Cortex of kidney (tissue), 1 donor: ENCODE measurements around the gene RTN4.

Source experiments
- DNase-seq: peaks from one replicate; lab custom pipeline; 2025; lab: John Stamatoyannopoulos, UW

The RTN4 gene

DNA sequence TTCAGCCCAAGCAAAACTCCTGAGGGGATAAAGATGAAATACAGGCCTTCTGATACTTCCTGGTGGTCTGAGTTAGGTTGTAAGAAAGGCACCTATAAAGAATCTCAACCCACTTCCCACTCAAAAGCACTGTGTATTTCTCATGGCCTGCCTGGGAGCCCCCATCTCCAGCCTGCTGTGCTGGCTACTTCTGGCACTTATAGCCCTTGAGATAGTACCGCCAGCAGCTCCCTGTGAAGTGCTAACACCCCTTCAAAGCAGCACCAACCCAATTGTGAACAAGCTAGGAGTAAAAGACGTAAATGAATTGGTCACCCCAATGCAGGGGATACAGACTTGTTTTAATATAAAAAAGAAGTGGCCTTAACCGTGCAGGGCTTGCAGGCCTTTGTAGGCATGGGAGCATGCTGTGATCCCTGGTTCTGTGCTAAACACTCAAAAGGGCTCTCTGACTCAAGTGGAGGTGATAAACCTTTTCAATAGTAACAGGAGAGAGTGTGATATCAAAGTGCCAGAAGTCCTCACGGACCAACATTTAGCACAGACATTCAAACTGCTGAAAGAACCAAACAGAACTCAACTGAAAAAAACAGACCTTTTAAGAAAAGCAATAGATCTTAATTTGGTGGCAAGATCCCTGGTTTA is 80.8 kb downstream of the RTN4 start:
- DNase-seq = no peak

DNA sequence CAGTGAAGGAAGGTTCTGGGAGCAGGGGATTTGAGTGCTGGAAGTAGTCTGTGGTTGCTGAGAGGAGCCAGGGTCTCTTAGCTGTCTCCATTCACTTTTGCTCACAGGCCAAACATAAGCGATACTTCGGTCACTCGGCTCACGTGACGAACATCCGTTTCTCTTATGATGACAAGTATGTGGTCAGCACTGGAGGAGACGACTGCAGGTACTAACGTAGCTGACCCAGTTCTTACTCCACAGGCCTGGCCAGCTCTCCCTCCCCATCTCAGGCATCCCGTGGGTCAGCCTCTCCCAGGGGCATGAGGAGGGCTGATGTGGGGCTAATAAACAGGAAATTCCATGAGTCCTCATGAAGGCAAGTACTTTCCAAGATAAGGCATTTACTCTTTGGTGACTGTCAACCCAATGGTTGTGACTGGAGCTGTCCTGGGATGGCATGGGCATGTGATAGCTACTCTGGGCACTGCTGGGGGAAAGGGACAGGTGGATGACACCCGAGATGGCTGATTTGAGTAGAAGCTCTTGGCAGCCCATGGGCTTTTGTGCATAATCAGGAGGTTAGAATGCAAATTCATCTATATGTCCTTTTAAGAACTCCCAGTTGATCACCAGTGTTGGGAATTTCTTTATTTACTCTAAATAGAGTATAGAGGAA is 81.6 kb downstream of the RTN4 start:
- no peak for DNase-seq

DNA sequence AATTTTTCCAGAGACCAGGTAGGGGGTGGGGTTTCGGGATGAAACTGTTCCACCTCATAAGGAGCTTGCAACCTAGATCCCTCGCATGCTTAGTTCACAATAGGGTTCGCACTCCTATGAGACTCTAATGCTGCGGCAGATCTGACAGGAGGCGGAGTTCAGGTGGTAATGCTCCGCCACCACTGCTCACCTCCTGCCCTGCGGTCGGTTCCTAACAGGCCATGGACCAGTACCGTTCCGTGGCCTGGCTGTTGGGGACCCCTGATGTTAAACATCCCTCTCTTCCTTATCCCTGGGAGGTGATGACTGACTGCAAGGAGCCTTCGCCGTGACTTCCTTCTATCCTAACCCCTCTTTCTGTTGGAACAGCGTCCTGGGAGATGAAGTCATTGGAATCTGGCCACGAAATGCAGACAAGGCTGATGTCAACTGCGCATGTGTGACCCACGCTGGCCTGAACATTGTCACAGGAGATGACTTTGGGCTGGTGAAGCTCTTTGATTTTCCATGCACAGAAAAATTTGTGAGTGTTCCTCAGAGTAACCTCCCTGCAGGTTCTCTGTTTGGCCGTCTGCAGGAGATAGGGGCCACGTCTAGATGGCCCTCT is 82.4 kb downstream of the RTN4 start:
- DNase-seq = no peak

DNA sequence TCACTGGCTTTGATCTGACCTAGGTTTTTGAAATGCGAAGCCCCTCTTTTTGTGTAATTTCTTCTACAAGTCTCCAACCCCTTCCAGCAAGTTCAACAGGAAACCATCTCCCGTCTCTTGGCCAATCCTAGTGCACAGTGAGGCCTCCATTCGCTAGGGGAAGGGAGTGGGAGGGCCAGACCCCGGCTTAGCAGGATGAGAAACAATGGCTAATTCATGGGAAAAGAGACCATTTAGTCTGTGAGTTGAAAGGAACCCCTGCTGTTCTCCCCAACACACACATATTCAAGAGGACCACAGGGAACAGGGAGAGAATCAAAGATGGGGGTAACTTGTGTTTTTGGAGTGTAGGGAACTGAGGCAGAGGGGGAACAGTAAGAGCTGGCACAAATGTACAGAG is 83.0 kb downstream of the RTN4 start:
- DNase-seq = no peak

DNA sequence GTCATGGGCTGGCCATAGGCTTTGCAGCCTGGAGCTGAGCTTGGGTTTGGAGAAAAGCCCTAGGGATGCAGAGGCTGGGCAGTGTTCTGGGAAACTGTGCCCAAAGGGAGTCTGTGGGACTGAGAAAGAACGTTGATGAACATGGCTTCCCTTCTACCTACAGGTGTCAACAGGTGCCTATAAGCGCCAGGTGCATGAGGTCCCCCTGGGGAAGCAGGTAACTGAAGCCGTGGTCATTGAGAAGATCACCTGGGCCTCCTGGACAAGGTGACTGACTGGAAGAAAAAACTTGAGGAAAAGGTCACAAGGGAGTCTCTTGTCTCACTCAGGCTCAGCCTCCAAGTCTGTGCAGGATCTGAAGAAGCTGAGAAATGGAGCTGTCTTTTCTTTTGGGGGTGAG is 83.4 kb downstream of the RTN4 start:
- no peak for DNase-seq

DNA sequence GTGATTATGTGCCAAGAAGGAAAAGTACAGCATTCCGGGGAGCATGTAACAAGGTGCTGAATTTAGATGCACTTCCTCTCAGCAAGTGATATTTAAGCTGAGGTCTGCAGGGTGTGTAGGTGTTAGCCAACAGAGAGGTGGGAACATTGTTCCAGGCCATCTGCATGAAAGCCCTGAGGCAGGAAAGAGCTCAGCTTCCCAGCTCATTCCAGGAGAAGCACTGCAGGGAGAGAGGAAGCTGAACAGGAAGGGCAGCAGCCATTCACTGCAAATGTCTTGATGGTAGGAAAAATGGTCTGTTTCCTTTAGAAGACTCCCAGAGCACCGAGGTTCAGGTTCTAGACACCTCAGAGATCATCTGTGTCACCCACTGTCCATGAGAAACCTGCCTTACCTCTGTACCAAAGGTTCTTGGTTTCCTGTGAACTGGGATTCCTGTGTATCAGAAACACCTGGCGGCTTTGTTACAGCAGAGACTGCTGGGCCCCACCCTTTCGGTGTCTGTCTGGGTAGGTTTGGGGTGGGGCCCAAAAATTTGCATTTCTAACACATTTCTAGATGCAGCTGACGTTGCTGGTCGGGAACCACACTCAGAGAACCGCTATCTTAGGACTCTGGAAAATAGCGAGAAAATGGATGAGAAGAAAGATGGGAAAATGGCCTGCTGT is 84.0 kb downstream of the RTN4 start:
- no peak for DNase-seq

DNA sequence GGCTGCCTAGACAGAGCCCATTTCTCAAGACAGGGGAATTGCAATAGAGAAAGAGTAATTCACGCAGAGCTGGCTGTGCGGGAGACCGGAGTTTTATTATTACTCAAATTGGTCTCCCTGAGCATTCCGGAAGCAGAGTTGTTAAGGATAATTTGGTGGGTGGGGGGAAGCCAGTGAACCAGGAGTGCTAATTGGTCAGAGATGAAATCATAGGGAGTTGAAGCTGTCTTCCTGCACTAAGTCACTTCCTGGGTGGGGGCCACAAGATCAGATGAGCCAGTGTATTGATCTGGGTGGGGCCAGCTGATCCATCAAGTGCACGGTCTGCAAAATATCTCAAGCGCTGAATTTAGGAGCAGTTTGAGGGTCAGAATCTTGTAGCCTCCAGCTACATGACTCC is 84.8 kb downstream of the RTN4 start:
- DNase-seq = no peak

DNA sequence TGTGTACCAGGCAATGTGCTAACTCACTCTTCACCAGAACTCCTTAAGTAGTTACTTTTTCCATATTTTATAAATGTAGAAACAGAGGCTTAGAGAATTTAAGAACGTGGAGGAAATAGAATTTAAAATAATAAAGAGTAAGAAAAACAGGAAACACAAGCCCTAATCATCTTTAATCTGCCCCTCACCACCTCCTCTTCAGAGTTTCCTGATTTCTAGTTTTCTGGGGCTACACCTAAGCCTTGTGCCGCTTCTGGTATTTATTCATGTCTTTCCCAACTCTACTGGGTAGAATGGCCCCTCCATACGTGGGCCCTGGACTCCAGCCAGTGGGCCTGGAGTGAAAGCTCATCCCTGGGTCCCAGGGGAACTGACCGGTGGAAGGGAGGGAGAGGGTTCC is 85.4 kb downstream of the RTN4 start:
- no peak for DNase-seq

DNA sequence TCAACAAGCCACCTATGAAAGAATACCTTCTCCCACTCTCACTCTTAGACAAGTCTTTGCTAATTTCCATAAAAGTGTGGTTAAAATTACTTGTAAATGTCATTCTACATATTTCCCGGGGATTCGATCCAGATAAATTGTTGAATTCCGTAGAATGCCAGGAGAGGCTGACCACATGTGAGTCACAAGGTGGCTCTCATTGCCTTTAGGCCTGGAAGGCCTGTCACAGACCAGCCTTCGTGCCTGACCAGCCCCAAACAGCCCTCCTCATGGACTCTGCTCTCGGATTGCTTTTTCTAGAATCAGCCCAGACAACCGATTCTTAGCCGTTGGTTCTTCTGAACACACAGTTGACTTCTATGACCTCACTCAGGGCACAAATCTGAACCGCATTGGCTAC is 86.0 kb downstream of the RTN4 start:
- no peak for DNase-seq

DNA sequence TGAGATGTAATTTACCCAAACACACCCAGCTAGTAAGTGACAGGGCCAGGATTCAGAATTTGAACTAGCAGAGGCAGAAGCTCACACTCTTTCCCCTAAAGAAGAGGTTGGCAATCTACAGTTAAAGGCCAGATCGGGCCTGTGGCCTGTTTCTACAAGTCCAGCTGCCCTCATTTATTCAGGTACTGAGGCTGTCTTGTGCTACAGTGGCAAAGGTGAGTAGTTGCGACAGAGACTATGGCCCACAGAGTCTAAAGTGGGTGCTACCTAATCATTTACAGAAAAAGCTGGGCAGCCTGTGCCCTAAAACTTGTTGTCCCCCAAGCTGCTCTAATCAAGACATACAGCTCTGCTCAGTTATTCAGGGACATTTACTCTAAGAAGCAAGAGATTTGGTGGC is 86.8 kb downstream of the RTN4 start:
- no peak for DNase-seq

DNA sequence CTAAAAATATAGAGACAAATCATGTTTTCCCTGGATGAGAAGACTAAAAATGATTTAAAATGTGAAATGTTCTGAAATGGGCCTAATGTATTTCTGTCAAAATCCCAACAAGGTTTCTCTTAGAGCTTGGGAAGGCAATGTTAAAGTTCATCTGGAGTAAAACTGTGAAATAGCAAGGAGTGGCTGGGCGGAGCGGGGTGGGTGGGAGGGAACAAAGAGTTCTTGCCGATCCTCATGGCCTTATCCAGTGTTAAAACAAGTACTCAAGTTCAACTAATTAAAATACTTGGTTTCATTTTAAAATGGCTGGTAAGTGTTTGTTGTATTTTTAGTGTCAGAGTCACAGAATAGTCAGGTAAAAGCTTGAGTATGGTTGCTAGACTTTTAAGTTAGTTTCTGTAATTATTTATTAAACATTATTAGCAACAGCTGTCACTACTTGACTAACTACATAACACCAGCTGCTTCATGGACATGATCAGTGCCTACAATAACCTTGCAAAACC is 87.3 kb downstream of the RTN4 start:
- DNase-seq = no peak

DNA sequence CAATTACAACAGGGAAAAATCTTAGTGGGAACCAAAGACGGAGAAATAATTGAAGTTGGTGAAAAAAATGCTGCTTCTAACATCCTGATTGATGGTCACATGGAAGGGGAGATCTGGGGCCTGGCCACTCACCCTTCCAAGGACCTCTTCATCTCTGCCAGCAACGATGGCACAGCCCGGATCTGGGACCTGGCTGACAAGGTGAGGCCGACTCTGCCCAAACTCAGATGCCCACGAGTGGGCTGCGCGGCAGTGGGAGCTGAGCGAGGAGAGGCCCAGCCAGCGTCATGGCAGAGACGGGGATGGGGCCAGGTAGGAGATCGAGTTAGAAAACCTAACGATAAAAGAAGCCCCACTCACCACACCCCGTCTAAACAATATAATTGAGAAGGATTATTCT is 87.7 kb downstream of the RTN4 start:
- no peak for DNase-seq

DNA sequence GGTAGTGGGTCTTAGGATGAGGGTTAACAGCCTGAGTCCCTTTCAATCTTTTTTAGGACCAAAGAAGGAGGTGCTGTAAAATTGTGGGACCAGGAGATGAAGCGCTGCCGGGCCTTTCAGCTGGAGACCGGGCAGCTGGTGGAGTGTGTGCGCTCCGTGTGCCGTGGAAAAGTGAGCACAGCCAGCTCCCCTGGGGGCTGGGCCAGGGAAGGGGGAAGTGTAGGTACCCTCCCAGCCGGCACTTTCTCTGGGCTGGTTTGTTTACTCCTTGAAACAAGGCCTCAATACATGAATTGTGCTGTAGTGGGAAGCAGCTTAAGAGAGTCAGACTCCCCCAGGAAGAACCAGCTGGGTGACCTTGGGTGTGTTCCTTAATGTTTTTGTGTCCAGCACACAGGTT is 90.1 kb downstream of the RTN4 start:
- no peak for DNase-seq

DNA sequence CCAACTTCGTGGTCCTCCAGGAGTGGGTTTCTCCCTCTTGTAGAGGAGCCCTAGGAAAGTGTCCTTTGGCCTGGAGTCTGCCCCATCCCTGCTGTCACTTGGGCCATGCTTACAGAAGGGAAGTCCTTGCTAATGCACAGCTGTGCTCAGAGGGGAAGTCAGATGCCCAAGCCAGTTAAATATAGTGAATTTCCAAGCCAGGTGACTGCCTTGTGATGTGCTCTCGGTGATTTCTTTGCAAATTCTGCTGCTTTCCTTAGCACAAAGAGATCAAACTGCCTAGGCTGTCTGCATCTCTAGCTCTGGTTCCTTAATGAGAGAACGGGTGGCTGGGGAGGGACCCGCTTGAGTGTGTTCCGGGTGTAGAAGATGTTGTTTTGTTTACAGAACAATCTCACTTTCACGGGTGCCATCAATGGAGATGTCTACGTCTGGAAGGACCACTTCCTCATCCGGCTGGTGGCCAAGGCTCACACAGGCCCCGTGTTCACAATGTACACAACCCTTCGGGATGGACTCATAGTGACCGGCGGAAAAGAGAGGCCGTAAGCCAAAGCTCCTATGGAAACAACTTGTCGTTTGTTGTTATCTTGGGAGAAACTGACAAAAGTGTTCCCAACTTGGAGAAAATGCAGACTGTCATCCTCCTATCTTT is 91.4 kb downstream of the RTN4 start:
- DNase-seq = no peak

DNA sequence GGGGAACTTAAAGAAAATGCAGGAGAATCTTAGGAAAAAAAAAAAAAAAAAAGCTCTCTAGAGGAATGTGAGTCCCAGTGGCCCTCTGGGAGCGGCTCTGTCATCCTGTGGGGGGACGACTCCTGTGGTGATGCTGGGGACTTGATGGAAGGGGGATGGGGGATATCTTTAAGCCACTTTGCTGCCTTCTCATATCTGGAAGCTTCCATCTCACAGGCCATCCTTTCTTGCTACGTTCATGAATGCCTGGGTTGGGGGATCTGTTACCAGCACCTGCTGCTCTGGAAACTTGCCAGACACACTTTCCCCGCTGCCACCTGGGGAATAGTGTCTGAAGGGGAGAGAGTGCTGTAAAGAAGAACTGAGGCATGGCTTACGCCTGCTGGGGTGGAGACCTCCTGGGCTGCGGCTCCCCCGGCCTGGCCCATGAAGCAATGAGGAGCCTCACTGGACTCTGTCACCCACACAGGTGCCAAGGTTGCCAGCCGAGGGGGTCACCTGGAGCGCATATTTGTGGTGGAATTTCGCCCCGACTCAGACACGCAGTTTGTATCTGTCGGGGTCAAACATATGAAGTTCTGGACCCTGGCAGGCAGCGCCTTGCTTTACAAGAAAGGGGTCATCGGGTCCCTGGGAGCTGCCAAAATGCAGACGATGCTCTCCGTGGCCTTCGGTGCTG is 92.8 kb downstream of the RTN4 start:
- no peak for DNase-seq

DNA sequence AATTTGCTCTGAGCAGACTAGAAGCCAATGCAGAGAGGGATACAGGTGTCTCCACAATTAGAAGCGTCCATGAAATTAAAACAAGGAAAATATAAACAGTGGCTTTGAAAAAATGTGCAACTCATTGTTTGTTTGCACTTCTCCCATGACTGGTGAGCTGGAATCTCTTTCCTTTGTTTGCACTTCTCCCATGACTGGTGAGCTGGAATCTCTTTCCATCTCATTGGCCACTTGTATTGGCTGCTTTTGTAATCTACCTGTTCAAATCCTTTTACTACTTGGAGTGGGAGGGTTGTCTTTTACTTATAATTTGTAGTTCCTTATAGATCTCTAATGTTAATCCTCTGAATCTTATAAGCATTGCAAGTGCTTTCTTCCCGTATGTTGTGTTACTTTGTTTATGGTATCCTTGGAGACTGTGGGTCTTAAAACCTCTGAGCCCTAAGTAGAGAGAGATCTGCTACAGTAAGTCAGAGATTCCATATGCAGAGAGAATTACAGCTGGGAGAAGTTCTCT is 94.1 kb downstream of the RTN4 start:
- no peak for DNase-seq

DNA sequence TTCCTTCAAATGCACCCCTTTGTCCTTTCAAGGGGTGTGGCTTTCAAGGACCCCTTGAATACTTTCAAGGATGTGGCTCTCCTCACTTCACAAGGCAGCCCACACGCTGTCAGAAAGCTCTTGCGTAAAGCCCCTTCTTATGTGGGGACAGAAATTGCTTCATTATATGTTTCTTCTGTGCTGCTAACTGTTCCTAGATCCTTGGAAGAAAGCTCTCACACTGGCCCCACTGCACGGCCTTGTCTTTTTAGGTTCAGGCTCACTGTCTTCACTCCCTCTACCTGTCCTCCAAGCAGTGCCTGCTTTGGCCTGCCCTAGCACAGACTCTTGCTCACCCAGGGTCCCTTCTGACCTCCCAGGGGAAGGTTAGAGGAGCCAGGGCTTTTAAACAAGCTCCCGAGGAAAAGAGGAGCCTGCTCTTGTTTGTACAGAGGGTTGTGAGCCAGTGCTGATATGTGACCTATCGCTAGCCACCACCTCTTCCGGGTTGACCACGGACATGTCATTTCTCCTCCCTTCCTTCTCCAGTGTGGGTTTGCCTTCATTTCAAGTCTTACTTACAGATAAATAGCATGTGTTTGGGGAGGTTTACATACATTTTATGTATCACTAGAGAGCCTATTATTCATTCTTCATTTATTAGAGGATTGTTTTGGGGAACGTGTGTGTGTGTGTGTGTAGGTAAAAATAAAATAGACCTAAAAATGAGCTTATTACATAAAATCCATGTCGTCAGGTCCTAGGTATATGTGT is 94.7 kb downstream of the RTN4 start:
- no peak for DNase-seq

DNA sequence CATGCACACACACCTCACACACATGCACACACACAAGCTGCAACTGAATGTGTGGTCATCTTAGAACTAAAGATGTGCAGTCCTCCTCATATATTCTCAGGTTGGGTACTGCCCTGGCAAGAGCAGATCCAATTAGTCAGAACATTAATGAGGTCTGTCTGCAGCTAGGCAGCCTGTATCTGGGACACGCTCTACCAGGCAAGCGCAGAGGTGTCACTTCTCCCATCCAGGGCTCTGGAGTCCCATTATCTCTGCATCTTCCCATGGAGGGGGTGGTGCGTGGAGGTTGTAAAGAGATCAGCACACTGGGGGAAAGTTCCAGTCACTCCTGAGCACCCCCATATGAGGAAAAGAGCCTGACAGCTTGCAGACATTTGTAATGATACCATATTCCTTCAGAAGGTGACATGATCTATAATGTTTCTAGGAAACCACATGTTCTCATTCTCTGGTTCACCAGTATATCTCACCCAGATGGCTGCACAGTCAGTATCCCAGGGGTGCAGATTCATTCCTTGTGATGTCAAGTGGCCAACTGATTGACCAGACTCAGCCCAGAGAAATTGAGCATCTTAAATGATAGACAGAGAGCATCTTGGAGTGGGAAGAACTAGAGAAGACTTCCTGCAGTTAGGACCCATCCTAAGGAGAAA is 95.4 kb downstream of the RTN4 start:
- DNase-seq = no peak

DNA sequence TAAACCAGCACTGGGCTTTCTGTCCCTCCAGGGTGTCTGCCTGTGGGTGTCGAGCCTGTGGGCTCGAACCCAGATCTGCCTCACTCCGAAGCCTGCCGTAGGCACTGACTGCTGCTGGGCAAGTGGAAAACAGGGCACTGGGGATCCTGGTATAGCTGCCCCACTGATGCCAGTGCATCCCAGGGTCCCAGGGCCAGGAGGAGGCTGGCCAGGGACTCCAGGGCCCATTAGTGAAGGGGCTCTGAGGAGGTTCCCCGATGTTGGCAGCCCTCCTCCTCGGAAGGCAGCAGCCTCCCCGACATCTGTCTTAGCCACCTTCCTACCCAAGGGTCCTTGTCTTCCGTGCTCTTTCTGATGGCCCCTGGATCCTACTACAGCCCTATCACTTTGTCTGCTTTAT is 96.1 kb downstream of the RTN4 start:
- DNase-seq = no peak

DNA sequence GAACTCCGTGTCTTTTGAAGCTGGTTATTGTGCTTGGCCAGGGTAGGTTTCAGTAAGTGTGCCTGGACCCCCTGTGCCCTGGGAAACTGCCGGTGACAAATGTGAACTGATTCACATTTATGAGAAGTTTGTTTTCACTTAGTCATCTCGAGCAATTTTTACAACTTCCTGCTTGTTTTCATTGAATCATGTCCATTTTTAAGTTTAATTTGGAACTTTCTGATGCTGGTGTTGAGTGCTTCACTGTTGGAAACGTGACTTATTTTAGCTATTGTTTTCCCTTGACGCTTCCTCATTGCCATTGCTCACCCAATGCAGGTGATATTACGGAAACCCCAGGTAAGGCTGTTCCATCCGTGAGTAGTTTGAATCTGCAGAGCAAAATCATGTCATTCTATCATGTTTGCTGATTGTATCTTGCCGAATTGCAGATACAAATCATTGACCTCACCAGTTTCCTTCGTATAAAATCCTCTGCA is 97.2 kb downstream of the RTN4 start:
- no peak for DNase-seq
